SIG-M5 (cell line): Measurements from ENCODE around the gene RUNX3.

Source experiments
- DNase-seq: peaks from one replicate; lab custom pipeline; 2025; lab: John Stamatoyannopoulos, UW

RUNX3 gene

GRCh38 chr1:24929398-24930259 is 447 bp downstream of the RUNX3 start:
- DNase-seq: no peak

DNA sequence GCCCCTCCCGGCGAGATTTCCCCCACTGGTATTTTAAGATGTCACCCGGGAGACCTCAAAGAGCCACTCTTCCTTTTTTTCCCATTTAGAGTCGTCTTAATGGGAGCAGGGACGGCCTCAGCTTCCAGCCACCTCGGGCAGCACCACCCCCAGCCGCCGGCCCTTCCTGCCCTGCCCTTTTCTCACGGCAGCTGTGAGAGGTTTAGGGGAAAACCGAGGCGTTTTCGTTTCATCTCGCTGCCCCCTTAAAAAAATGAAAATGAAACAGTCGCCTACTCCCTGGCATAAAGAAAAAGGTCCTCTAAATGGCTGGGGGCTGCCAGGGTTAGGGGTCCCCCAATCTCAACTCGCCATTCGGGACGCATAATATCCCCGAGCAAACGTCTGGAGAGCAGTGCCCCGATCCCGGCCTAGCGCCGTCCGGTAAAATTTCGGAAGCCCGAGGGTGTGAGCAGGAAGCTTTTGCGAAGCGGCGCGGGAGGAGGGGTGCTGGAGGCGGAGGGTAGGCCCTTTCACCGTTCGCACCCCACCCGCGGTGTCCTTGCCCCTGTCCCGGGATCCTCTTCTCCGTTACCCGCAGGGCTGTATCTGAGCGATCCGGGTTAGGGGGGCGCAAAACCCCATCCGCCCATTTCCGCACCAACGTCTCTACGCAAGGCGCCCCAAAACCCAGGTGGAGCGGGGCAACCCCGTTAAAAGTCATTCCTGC is 1.2 kb downstream of the RUNX3 start:
- DNase-seq: no peak

- no peak for DNase-seq
These were observed 1.9 kb downstream of the RUNX3 start for GRCh38 chr1:24927988-24928688.

DNA sequence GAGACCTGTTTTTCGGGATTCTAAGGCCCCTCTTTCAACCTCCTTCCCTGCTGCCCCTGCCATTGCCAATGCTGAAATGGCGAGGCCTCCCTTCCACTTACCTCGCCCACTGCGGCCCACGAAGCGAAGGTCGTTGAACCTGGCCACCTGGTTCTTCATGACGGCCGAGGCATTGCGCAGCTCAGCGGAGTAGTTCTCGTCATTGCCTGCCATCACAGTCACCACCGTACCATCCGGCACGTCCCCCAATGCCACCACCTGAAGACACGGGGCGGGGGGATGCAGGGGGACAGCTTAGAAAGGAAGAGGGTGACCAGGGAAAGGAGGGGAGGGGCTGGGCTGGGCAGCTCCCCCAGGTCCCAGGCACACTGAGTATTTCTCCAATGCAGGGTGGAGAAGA is 2.6 kb downstream of the RUNX3 start:
- no peak for DNase-seq

DNA sequence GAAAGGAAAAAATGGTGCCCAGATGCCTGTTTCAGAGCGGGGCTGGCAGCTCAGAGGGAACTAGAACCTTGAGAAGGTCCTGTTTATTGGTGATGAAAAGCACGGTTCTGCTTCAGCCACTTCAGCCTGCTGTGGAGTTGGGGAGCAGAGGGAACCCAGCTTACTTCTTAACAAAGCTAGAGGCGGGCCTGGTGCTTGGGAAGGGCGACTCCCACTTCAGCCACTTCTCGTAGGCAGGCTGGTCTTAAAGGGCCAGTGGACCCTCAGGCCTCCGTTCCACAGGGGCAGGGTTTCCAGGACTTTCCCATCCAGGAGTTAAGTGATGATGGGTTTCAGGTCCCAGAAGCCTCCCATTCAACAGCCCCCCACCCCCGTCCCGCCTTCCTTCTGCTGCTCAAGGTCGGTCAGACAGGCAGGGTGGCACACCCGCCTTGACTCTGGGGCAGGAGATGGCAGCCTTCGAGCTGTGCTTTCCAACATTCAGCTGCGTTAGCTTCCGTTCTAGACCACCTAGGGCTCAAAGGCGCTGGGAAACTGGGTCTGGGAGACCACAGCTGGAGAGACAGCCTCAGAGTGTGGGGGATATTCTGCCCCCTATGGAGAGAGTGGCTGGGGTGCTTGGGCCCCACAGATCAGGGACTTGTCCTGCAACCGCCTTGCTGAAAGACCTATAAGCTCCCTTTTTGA is 3.4 kb downstream of the RUNX3 start:
- no peak for DNase-seq

DNA sequence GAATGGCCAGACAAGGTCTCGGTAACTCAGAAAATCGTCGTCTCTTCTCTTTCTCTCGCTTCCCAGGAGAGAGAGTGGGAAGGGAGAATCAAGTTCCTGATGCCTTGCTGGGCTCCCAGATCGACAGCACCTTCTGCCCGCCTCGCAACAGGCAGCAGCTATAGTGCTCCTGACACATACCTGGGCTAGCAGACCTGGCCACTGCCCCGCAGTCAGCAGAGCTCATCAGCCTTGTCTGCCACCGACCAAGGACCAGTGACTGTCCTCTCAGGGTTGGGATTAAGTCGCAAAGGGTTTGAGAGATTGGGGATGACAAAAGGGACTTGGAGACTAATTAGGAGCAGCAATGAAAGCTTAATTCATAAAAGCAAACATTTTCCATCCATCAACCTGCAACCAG is 4.1 kb downstream of the RUNX3 start:
- DNase-seq: no peak

- DNase-seq: no peak
These were observed 4.8 kb downstream of the RUNX3 start for GRCh38 chr1:24925082-24925779.

- no peak for DNase-seq
These were observed 6.5 kb downstream of the RUNX3 start for GRCh38 chr1:24923485-24924113.

GRCh38 chr1:24921938-24922662 is 8.0 kb downstream of the RUNX3 start:
- DNase-seq: no peak

DNA sequence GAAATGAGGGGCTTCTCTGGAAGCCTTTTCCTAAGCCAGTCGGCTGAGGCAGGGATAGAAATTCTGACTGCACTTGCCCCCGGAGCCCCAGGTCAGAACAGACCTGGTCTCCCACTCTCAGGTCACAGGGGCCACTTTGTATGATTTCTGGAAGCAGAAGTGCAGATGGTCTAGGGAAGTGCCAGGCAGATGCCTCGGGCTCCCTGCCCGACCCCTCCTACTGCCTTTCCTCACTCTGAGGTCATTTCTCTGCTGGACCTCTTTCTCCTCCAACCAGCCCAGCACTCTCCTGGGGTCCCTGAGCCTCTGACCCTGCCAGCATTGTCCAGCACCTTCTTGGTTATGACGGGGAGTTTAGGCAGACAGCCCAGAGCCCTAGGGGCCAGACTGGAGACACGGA is 8.7 kb downstream of the RUNX3 start:
- no peak for DNase-seq

- DNase-seq: no peak
These were observed 9.5 kb downstream of the RUNX3 start for GRCh38 chr1:24920533-24920925.

DNA sequence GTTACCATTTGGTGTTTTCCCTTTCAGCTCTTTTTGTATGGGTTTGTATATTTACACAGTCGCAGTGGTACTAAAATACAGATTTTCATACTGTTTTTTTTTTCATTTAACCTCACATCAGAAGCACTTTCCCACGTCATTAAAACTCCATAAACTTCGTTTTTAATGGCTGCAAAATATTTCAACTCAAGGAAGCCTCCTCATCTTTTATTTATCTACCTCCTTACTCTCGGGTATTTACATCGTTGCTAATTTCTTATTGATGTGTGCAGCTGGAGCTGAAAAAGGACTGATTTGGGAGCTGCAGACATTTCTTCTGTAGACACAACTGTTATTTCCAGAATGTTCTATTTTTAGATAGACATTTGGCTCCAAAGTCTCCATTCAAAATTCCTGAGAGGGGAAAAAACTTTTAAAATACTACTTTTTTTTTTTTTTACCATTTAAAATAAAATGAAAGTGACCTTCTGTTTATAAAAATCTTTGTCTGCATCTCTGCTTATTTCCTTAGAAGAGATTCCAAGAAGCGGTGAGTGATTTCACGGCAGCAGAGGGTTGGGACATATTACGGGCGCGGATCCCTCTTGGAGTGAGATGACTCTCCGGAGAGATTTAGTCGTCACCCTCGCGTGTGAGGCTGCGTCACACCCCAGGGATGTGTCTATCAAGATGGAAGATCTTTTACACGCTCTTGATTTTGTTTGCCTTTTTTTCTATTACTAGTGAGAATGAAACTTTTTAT is 10.1 kb downstream of the RUNX3 start:
- no peak for DNase-seq

GRCh38 chr1:24918995-24919605 is 11.0 kb downstream of the RUNX3 start:
- no peak for DNase-seq

- no peak for DNase-seq
These were observed 11.7 kb downstream of the RUNX3 start for GRCh38 chr1:24918370-24918769.

GRCh38 chr1:24917327-24918074 is 12.6 kb downstream of the RUNX3 start:
- no peak for DNase-seq

- DNase-seq: no peak
These were observed 14.1 kb downstream of the RUNX3 start for GRCh38 chr1:24915816-24916602.

DNA sequence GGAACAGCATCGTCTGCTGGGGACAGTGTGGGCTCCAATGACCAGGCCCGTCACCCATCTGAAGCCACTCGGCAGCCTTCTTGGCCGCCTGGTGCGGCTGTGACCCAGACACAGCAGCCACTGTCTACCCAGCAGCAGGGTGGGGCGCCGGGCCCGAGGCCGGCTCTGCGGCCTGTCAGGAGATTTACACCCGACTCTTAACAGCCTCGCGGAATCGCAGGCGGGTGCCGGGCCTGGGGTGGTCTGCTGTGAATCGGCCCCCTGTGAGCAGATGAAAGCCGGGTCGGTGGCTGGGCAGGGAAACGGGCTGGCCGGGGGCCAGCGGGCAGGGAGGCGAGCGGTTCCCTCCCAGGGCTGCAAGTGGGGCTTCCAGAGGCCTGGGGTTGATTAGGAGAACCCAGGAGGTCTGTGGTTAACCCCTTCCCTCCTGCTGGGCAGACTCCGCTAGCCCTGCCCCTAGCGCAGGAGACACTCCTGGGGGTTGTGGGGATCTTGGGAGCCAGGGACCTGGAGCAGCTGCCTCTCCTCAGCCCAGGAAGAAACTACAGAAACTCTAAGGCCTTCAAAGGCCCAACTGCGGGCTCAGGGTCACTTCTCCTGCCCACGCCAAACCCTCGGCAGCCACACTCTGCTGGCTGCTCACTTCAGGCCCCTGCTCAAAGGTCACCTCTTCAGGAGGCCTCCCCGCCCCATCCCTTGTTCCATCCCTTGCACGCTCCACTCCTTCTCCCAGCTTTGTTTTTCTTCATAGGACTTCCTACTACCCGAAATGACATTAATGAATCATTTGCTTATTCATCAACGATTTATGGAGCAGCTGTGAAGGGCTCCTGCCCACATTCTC is 15.6 kb downstream of the RUNX3 start:
- DNase-seq: no peak
